Neural progenitor cell (in vitro differentiated cells): ENCODE data around the gene GPR61.

Source experiments
- CTCF ChIP-seq: fragments of 200-600 bp; sonication (generic); IDR thresholded peaks from 2 replicates; pipeline ENCODE4 v1.5.1; 2017; ENCODE audit warnings: antibody characterized with exemption, mild to moderate bottlenecking
- EZH2phosphoT487 ChIP-seq: fragments of 200-600 bp; sonication (generic); IDR thresholded peaks from 2 replicates; pipeline ENCODE4 v1.6.1; 2017; ENCODE audit warnings: antibody characterized with exemption

- TF ChIP-seq CTCF = no peak
- no peak for TF ChIP-seq EZH2phosphoT487
Observed at GRCh38 chr1:109508001-109508872, 31.4 kb upstream of the GPR61 start.
